SK-N-MC (cell line): ENCODE results near the gene GPR132.

ENCODE experiments used
- EZH2 ChIP-seq: fragments of 200-600 bp; sonication (generic); IDR thresholded peaks from one replicate; pipeline ENCODE4 v1.6.1; 2017; ENCODE audit warnings: antibody characterized with exemption
- POLR2AphosphoS5 ChIP-seq: IDR thresholded peaks from 2 replicates; pipeline ENCODE4 v1.6.1; 2012; ENCODE audit warnings: mild to moderate bottlenecking, low read depth, low read length, borderline replicate concordance

GRCh38 chr14:105060751-105061427, 4.3 kb downstream of the GPR132 start:
- TF ChIP-seq POLR2AphosphoS5: no peak
- TF ChIP-seq EZH2: no peak
